Iris pigment epithelial cell (primary cell): Measurements from ENCODE around the gene TNXB.
"Not testable (repeated sequence)": the region's sequence is repeated elsewhere in the genome, so short reads cannot be mapped to it uniquely, and the experiment has no call there.

Experiments used
- DNase-seq: peaks from one replicate; pipeline ENCODE4 v3.0.0-alpha.2; 2011; ENCODE audit warnings: low read depth

TNXB gene

DNA sequence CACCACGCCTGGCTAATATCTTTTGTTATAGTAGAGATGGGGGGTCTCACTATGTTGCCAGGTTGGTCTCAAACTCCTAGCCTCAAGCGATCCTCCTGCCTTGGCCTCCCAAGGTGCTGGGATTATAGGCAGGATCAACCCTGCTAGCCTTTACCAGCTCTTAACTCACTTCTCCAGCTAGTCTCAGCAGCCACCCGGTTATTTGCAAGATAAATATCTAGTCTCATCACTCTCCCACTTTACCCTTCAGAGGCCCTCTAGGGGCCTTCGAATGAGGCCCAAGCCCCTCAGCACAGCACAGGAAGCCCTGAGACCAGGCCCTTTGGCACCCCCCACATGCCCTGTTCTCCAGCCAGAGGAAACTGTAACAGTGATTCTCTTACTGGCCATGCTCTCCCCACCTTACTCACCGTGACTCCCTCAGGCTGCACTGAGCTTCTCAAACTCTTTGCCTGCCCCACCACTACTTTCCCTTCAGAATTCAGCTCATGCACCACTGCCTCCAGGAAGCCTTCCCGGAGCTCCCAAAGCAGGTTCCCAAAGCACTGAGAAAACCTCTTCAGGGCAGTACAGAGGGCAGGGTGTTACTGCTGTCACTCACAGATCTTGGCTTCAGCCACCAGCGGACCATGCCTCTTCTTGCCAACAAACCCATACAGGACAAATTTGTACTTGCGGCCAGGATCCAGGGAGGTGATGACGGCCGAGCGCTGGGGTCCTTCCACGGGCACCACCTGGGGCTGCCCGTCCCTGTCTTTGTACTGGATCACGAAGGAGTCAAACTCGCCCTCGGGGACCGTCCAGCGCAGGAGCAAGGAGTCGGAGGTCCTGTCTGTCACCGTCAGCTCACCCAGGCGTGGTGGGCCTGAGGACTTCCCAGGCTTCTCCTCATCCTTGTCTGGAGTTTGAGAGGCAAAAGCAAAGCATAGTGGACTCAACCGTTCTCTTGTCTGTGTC lies 25.0 kb downstream of the TNXB start:
- no peak for DNase-seq

DNA sequence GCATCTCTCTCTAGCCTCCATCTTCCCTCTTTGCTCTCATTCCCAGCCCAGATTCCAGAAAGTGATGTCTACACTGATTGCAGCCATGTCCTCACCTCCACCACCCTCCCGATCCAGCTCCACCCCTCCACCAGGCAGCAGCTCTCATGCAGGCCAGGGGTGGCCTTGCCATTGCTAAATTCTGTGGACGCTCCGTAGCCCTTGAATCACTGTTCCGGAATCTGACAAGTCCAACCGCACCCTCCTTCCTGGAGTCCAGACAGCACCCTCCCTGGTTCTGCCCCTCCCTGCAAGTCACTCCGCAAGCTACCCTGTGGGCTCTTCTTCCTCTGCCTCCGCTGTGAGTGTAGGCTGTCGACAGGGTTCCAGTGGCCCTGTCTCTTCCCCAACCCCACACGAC lies 26.2 kb downstream of the TNXB start:
- DNase-seq, result peak; percentile 81

DNA sequence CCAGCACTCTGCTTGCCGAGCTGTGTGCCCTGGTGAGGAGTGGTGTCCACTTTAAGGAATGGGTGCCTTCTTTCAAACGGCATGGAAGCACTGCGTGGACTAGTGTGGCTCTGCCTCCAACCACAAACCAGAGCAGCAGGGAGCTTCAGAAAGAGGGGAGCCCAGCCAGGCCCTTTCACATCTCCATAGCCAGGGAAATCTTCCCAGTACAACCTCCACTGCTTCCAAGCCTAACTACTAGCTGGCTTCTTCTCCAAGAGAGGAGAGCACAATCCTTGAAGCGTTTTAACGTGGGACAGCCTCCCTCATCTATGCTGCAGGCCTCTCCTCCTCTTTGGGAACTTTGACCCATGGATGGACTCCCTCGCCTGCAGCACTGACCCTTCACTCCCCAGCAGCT lies 26.7 kb downstream of the TNXB start:
- DNase-seq, result no peak

DNA sequence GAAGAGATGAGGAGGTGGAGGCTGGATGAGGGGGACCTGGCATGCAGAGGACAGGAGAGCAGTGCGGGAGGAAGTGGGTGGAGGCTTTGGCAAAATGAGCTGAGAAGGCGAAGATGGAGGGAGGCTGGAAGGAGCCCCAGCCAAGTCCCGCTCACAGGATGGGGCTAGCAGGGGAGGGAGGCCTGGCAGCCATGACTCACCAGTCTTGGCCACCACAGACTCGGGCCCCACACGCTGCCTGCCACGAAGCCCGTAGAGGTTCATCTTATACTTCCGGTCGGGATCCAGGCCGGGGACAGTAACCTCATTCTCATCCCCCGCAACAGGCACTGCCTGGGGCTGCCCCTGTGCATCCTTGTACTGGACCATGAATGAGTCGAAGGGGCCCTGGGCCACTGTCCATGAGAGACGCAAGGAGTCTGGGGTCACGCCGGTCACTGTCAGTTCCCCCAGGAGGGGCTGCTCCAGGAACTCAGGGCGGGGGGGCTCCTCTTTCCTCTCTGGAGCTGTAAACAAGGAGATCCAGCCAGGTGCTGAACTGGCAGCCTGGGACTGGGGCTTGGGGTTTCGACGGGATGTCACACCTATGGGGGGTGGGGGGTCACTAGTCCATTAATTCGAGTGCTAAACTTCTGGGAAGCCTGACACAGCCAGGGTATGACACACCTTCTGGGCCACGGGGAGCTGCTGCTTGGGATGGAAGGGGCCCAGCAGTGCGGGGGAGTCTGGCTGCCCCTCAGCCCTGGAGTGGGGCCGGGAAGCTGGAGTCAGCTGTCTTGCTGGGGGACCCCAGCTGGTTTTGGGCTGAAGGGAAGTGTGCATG lies 27.8 kb downstream of the TNXB start:
- DNase-seq, result peak; percentile 90

DNA sequence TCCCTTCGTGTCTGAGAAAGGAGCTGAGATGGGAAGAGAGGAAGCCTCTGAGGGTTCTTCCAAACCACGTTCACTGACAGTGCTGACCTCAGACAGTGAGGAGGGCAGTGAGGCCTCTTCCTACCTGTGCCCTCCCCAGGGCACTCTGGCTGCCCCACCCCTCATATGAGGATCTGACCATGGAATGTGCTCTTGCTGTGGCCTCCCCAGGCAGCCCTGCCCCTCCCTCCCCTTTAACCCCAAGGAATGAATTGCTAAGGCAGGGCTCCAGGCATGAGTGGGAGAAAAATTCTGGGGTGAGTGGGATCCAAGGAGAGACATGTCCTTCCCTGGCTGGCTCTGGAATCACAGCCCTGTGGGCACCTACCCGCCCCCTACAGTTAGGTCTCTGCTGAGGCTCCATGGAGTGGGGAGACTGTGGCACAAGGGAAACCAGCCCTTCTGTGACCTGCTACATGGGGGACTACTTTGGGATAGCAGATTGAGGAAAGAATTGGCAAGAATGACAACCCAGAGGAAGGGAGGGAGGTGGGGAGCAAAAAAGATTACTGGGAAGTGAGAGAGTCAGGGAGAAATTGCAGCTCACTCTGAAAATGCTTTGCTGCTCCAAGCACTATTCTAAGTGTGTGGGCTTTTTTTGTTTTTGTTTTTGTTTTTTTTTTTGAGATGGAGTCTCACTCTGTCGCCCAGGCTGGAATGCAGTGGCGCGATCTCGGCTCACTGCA lies 29.4 kb downstream of the TNXB start:
- no peak for DNase-seq

DNA sequence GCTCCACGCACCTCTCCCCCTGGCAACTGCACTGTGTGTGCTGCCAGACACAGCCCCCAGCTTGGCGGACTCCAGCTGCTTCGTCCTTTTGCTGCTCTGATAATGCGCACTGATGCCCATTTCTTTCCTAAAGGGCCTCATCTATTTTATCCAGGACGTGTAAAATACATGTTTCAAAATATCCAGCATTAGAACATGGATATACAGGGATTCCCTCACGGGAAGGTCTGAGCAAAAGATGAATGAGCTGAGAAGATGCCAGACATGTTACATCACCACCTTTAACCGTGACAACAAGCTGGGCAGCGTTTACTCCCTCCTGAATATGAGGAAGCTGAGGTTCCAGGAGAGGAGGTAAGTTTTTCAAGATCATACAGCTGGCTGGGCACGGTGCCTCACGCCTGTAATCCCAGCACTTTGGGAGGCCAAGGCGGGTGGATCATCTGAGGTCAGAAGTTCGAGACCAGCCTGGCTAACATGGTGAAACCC lies 32.8 kb downstream of the TNXB start:
- DNase-seq, result peak; percentile 87

DNA sequence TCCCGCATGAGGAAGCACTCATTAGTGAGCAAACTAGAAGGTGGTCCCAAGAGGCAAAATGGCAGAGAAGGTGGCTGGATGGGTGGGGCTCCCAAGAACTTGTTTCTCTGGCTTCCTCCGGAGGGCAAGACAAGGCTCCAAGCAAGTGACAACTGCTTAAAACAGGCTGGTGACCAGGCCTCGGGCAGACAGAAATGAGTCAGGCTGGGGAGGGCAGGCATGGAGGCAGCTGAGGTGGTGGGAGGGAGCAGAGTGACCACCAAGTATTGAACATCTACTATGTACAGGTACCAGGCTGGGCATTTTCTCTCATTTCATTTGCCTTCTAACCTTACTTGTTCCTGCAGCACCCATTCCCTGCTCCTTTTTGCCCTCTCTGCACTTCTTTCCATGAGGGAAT lies 33.4 kb downstream of the TNXB start:
- DNase-seq, result no peak

DNA sequence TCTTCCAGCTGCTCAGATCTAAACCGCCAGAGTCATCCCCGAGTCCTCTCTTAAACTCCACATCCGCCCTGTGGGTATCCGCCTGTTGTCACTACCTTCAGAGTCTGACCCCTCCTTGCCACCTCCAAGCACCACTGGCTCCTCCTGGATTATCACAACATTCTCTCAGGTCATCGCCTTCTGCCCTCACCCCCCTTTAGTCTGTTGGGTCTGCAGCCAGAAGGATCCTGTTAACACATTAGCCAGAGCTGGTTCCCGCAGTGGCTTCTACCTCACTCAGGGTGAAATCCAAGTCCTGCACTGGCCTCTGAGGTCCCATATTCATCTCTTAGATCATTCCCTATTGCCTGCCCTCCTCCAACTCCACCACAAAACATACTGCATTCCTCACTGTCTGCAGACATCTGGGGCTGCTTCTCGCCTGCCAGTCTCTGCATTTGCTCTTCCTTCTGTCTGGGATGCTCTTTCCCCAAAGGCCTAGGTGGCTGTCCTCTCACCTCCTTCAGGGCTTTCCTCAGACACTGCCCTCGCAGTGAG lies 34.1 kb downstream of the TNXB start:
- peak; percentile 47 for DNase-seq

DNA sequence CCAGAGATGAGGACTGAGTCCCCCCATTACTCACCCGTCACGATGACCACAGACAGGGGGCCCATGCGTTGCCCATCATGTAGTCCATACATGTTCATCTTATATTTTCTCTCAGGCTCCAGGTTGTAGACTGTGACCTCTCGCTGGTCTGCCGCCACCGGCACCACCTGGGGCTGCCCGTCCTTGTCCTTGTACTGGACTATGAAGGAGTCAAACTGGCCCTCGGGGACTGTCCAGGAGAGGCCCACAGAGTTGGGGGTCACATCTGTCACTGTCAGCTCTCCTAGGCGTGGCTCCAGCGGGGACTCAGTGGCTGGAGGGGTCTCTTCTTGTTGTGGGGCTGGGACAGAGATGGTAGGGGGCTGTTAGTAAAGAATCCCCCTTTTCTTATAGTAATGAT lies 35.5 kb downstream of the TNXB start:
- no peak for DNase-seq

DNA sequence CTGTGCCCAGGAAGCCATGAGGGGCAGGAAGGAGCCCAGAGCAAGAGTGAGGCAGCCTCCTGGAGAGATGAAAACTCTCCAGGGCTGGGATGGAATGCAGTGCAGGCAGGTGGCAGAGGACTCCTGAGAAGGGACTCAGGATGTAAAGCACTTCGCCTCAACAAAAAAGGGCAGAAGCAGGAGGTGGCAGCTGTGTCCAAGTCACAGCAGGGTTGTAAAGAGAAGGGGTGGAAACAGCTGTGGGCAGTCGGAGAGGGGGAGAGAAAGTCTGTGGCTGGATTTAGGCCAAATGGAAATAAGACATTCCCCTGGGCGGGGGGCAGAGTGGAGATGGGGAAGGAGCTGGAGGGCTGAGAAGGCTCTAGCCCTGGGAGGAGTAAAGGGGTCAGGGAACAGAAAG lies 36.0 kb downstream of the TNXB start:
- DNase-seq, result no peak

DNA sequence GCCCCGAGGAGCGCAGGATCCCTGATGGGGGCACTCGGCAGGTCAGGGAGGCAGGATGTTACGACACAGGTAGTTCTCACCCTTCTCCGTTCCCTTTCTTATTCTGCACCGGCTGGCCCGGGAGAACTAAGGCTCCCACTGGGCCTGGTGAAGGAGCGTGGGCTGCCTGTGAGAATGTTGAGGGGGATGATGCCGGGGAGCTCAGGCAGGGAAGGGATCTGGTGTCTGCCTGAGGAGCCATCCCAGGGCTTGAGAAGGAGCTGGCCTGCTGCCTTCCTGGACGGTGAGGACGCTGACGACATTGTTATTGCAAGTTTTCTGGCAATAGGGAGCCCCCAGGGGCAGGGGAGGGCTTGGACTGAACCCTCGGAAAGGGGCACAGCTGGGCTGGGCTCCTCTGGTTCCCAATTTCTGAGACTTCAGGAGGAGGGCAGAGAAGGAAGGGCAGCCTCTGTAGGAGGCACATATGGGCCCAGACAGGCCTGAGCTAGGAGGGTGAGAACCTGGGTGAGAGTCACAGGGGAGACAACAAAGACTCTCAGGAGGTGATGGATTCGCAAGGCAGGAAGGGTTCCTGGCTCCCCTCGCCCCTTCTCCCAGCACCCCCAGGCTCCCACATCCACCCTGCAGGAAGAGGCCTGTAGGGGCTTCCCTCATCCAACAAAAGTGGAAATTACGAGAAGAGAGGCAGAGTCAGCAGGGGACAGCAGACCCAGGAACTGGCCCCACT lies 38.2 kb downstream of the TNXB start:
- no peak for DNase-seq

DNA sequence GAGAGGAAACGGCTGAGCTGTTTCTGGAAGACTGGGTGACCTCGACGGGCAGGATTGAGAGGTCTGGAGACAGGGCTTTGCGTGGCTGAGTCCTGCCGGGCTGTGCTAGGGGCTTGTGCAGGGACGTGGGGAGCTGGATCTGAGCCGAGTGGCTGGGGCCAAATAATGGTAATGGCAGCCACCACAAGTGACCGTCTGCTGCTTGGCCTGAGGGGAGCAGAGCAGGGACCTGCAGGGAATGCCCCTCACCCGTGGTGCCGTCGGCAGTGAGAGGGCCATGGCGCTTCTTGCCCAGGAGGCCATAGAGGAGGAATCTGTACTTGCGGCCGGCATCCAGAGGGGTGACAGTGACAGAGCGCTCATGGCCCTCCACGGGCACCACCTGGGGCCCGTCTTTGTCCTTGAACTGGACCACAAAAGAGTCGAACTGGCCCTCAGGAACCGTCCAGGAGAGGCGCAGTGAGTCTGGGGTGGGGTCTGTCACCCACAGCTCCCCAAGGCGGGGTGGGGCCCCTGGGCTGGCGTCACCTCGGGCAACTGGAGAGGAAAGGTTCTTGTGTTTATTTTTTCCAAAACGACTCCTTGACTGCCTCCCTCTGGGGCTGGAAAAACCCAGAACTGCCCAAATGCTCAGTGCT lies 39.1 kb downstream of the TNXB start:
- no peak for DNase-seq

DNA sequence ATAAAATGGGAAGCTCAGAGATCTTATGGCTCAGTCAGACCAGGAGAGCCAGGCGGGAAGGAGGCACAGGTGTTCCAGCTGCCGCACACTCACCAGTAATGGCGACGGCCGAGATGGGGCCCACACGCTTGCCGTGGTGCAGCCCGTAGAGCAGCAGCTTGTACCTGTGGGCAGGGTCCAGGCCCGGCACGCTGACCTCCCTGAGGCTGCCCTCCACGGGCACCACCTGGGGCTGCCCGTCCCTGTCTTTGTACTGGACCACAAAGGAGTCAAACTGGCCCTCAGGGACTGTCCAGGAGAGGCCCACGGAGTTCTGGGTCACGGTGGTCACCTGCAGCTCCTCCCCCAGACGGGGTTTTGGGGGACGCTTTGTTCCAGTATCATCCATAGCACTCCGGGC lies 39.7 kb downstream of the TNXB start:
- no peak for DNase-seq

DNA sequence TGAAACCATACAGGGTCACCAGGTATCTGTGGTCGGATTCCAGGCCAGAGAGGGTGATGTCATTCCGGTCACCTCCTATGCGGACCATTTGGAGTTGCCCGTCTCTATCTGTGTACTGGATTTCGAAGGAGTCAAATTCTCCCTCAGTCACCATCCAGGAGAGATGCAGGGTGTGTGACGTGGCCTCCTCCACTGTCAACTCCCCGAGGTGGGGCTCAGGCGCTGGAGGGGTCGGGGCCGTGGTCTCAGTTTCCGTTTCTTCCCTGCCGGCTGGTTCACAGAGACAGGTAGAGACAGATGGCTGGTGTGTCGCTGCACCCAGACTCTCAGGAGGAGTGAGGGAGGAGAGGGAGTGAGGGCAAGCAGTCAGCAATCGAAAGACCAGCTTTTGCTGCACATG lies 40.3 kb downstream of the TNXB start:
- no peak for DNase-seq

DNA sequence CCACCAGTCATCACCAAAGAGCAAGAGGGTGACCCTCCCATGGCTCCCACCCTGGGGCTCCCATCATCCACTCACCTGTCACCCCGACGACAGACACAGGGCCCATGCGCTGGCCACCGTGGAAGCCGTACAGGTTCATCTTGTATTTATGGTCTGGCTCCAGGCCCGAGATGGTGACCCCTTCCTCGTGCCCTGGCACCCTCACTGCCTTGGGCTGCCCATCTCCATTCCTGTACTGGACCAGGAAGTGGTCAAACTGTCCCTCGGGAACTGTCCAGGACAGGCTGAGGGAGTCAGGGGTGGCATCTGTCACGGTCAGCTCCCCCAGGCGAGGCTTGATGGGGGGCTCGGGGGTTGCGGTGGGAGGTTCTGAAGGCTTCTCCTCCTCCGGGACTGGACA lies 40.8 kb downstream of the TNXB start:
- DNase-seq, result not testable (repeated sequence)

DNA sequence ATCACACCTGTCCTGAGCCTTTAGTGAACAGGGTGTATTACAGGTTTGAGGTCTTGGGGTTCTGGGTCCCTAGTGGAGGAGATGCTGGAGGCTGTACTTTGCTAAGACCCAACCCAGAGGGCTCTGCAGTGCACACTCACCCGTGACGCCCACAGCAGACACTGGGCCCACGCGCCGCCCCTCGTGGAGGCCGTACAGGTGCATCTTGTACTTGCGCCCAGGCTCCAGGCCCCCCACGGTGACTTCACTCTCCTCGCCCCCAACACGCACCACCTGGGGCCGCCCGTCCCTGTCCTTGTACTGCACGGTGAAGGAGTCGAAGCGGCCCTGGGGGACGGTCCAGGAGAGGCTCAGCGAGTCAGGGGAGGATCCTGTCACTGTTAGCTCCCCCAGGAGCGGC lies 41.6 kb downstream of the TNXB start:
- DNase-seq, result not testable (repeated sequence)

DNA sequence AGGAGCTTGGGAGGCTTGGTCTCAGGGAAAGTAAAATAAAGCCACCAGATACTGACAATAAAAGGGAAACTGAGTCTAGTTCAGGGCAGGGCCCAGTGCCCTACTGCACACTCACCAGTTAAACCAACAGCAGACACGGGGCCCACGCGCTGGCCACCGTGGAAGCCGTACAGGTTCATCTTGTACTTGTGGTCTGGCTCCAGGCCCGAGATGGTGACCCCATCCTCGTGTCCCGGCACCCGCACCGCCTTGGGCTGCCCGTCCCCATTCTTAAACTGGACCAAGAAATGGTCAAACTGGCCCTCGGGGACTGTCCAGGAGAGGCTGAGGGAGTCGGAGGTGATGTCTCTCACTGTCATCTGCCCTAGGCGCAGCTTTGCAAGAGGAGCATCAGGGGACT lies 44.4 kb downstream of the TNXB start:
- DNase-seq, result no peak

DNA sequence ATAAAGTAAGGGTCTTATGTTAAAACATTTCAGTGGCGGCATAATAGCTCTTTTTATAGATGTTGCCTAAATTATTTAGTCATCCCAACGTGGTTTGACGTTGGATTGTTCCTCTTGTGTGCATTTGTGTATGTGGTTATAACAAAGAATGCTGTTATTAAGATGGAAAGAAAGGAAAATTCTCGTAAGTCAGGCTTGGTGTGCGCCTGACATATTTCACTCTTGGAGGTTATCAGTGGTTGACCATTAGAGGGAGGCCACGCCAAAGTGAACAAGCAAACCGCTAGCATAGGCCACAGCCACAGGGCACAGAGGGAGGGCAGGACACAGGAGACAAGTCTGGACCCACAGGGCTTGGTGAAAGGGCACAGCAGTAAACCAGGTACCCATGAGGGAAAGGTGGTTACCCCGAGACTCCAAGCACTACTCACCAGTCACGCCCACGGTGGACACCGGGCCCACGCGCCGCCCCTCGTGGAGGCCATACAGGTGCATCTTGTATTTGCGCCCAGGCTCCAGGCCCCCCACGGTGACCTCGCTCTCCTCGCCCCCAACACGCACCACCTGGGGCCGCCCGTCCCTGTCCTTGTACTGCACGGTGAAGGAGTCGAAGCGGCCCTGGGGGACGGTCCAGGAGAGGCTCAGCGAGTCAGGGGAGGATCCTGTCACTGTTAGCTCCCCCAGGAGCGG lies 48.0 kb downstream of the TNXB start:
- DNase-seq, result no peak

DNA sequence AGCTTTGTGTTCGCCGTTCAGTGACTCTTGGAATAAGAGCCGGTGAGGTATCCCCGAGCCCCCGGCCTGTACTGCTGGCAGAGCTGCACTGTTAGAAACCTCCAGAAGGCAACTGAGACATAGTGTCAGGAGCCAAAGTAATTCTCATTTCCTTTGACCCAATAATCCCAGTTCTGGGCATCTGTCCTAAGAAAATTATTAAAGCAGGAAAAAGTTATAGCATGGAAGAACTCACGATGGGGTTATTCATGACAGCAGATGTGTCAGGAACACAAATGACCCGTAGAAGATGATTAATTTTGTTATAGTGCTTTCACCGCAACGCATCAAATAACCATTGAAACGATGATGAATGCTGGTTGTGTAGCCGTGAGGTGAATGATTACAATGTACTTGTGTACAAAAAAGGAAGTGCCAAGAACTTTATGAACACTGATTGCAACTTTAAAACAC lies 50.6 kb downstream of the TNXB start:
- DNase-seq, result peak; percentile 30

DNA sequence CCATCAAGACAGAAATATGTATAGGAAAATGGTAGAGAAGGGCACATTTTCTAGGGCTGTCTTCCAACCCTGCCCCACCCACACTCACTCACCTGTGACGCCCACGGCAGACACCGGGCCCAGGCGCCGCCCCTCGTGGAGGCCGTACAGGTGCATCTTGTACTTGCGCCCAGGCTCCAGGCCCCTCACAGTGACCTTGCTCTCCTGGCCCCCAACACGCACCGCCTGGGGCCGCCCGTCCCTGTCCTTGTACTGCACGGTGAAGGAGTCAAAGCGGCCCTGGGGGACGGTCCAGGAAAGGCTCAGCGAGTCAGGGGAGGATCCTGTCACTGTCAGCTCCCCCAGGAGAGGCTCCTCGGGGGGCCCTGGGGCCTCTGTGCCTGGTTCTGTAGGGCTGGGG lies 51.2 kb downstream of the TNXB start:
- no peak for DNase-seq
